ENCODE measurements around the gene P2RX4.
"Not testable (repeated sequence)": the region's sequence is repeated elsewhere in the genome, so short reads cannot be mapped to it uniquely, and the experiment has no call there.

The P2RX4 gene

DNA sequence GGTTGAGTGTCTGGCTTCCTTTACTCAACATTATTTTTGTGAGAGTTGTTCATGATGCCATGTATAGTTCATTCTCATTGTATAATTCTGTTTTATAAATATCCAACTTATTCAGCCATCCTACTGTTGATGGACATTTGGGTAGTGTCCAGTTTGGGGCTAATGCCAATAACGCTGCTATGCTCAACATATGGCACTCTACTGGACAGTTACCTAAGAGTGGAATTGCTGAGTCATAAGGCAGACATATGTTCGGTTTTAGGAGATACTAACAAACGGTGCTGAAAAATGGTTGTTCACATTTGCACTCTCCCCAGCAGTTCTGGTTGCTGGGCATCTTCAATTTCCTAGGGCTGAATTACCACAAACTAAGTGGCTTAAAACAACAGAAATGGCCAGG lies 28.7 kb upstream of the P2RX4 start:
- ATAC-seq (replicated peaks) (no peak), DNase-seq (no peak)
- Mint-ChIP-seq H3K4me3 (no peak overlapping the region), H3K4me1 (peaks cover 6 to 17% of the 10 kb centered on the region in 2 donors), H3K9me3 (no peaks in the 10 kb centered on the region), H3K27me3 (no peaks in the 10 kb centered on the region), H3K36me3 (peaks cover 2 to 4% of the 10 kb centered on the region in 2 donors), H3K27ac (no peak overlapping the region)

DNA sequence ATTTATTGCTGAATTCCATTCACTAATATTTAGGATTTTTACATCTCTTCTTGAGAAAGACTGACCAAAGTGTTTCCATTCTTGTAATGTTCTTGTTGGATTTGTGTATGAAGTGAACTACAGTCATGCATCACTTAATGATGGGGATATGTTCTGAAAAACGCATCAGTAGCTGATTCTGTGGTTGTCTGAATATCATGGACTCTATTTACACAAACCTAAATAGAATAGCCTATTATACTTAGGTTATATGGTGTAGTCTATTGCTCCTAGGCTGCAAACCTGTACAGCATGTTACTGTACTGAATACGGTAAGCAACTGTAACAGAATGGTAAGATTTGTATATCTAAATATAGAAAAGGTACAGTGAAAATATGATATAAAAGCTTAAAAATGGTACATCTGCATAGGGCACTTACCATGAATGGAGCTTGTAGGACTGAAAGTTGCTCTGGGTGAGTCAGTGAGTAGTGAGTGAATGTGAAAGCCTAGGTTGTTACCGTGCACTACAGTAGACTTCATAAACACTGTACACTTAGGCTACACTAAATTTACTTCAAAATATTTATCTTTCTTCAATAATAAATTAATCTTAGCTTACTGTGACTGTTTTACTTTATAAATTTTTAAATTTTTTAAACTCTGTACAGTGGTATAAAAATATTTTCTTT lies 27.6 kb upstream of the P2RX4 start:
- DNase-seq (no peak), ATAC-seq (replicated peaks) (peak; percentile 38 to 80)
- Mint-ChIP-seq H3K27me3 (no peaks in the 10 kb centered on the region), H3K9me3 (no peaks in the 10 kb centered on the region), H3K4me1 (peaks cover 6 to 17% of the 10 kb centered on the region in 2 donors), H3K36me3 (peaks cover under 1 to 2% of the 10 kb centered on the region in 2 donors), H3K4me3 (no peak overlapping the region), H3K27ac (no peak overlapping the region)

DNA sequence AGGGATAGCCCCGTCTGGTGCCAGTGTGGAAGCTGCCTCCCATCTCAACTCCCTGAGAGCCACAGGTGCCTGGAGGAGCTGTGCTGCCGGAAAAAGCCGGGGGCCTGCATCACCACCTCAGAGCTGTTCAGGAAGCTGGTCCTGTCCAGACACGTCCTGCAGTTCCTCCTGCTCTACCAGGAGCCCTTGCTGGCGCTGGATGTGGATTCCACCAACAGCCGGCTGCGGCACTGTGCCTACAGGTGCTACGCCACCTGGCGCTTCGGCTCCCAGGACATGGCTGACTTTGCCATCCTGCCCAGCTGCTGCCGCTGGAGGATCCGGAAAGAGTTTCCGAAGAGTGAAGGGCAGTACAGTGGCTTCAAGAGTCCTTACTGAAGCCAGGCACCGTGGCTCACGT lies 25.5 kb upstream of the P2RX4 start:
- peaks cover 0 to 2% of the 10 kb centered on the region in 2 donors for H3K9me3 Mint-ChIP-seq
- no peaks in the 10 kb centered on the region for H3K27me3 Mint-ChIP-seq
- no peak overlapping the region for H3K27ac Mint-ChIP-seq

DNA sequence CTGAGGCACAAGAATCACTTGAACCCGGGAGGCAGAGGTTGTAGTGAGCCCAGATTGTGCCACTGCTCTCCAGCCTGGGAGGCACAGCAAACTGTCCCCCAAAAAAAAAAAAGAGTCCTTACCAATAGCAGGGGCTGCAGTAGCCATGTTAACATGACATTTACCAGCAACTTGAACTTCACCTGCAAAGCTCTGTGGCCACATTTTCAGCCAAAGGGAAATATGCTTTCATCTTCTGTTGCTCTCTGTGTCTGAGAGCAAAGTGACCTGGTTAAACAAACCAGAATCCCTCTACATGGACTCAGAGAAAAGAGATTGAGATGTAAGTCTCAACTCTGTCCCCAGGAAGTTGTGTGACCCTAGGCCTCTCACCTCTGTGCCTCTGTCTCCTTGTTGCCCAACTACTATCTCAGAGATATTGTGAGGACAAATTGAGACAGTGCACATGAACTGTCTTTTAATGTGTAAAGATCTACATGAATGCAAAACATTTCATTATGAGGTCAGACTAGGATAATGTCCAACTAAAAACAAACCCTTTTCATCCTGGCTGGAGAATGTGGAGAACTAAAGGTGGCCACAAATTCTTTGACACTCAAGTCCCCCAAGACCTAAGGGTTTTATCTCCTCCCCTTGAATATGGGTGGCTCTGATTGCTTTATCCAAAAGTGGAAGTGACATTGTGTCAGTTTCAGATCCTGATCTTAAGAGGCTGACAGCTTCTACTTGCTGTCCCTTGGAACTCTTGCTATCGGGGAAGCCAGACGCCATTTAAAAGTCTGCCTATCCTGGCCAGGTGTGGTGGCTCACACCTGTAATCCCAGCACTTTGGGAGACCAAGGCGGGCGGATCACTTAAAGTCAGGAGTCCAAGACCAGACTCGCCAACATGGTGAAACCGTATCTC lies 24.7 kb upstream of the P2RX4 start:
- Mint-ChIP-seq H3K4me3 (no peak overlapping the region), H3K9me3 (peaks cover 0 to 2% of the 10 kb centered on the region in 2 donors), H3K4me1 (peaks cover 8 to 27% of the 10 kb centered on the region in 2 donors), H3K27me3 (no peaks in the 10 kb centered on the region), H3K27ac (peak overlapping the region; percentile 20), H3K36me3 (peaks cover 0 to 2% of the 10 kb centered on the region in 2 donors)
- ATAC-seq (replicated peaks) (peak; percentile 83 to 91), DNase-seq (no peak)

More for the DNA sequence above, 25.5 kb upstream of the P2RX4 start:
- Mint-ChIP-seq H3K4me1 (peaks cover 6 to 18% of the 10 kb centered on the region in 2 donors), H3K4me3 (no peak overlapping the region), H3K36me3 (peaks cover 0 to 2% of the 10 kb centered on the region in 2 donors)
- no peak for ATAC-seq (replicated peaks)
- DNase-seq: no peak

DNA sequence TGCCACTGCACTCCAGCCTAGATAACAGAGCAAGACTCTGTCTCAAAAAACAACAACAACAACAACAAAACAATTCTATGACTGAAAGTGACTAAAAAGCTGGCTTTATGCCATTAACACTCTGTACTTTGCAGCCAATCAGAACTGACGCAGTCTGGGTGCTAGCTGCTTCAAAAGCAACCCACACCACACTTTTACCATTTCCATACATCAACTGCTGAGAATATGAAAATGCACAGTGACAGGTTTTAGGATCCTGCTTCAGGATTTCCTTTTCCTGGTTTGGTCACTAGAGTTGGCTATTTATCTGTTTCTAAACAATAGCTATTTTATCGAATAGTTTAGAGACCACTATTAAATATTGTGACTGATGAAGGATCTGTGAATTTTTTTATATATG lies 23.1 kb upstream of the P2RX4 start:
- Mint-ChIP-seq H3K27me3 (no peaks in the 10 kb centered on the region), H3K27ac (no peak overlapping the region), H3K36me3 (no peaks in the 10 kb centered on the region), H3K4me1 (peaks cover 16 to 32% of the 10 kb centered on the region in 2 donors), H3K9me3 (peaks cover 0 to 5% of the 10 kb centered on the region in 2 donors), H3K4me3 (no peak overlapping the region)
- ATAC-seq (replicated peaks): no peak
- DNase-seq: no peak

DNA sequence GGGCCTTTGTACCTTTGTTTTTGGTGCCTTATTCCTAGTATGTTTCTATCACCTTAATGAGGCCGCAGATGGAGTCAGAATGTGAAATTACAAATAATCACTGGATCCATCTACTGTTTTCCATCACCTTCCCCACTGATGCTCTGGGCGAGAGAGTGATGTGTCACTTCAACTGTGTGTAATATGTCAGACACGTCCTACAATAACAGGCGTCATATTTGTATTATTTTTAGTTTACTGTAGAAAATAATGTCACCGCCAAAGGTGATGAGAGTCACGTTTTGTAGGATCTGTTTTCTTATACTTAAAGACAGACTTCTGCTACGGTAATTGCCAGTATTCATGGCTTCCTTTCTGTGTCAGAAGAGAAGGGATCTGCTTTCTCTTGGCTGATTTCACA lies 22.4 kb upstream of the P2RX4 start:
- Mint-ChIP-seq H3K9me3 (peaks cover 0 to 5% of the 10 kb centered on the region in 2 donors), H3K36me3 (no peaks in the 10 kb centered on the region), H3K27ac (no peak overlapping the region), H3K27me3 (no peaks in the 10 kb centered on the region), H3K4me3 (no peak overlapping the region), H3K4me1 (peaks cover 16 to 32% of the 10 kb centered on the region in 2 donors)
- ATAC-seq (replicated peaks): no peak
- no peak for DNase-seq

DNA sequence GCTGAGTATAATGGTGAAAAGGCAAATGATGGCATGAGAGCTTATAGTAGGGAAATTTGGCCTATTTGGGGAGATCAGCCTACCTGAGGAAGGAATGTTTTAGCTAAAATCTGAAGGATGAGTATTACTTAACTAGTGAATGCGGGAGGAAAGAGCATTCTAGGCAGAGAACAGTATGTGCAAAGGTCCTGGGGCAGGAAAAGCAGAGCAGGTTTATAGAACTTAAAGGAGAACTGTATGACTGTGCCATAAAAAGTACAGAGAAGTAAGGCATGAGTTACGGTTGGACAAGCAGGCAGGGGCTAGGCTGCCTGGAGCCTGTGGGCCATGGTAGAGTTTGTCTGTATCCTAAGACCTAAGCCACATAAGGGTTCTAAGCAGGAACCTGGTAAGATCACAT lies 21.7 kb upstream of the P2RX4 start:
- H3K4me1 Mint-ChIP-seq: peaks cover 16 to 32% of the 10 kb centered on the region in 2 donors

DNA sequence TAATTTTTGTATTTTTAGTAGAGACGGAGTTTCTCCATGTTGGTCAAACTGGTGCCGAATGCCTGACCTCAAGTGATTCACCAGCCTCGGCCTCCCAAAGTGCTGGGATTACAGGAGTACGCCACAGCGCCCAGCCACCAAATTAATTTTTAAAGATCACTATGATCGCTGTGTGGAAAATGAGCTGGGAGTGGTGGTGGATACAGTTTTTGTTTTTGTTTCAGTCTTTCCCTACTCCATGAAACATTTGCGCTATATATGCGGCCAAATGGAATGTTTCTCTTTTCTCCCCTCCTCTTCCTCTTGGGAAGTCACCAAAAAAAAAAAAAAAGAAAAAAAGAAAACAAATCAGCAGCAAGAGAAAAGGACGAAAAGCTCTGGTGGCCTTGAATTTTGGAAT lies 20.8 kb upstream of the P2RX4 start:
- Mint-ChIP-seq H3K27ac (no peak overlapping the region), H3K4me3 (no peak overlapping the region), H3K9me3 (peaks cover 0 to 5% of the 10 kb centered on the region in 2 donors), H3K4me1 (peaks cover 16 to 32% of the 10 kb centered on the region in 2 donors), H3K27me3 (no peaks in the 10 kb centered on the region), H3K36me3 (no peaks in the 10 kb centered on the region)
- DNase-seq (no peak), ATAC-seq (replicated peaks) (no peak)

More for the DNA sequence above, 21.7 kb upstream of the P2RX4 start:
- no peak for DNase-seq
- no peak for ATAC-seq (replicated peaks)
- no peak overlapping the region for H3K27ac Mint-ChIP-seq
- H3K9me3 Mint-ChIP-seq: peaks cover 0 to 5% of the 10 kb centered on the region in 2 donors
- no peaks in the 10 kb centered on the region for H3K36me3 Mint-ChIP-seq
- no peak overlapping the region for H3K4me3 Mint-ChIP-seq
- H3K27me3 Mint-ChIP-seq: no peaks in the 10 kb centered on the region

DNA sequence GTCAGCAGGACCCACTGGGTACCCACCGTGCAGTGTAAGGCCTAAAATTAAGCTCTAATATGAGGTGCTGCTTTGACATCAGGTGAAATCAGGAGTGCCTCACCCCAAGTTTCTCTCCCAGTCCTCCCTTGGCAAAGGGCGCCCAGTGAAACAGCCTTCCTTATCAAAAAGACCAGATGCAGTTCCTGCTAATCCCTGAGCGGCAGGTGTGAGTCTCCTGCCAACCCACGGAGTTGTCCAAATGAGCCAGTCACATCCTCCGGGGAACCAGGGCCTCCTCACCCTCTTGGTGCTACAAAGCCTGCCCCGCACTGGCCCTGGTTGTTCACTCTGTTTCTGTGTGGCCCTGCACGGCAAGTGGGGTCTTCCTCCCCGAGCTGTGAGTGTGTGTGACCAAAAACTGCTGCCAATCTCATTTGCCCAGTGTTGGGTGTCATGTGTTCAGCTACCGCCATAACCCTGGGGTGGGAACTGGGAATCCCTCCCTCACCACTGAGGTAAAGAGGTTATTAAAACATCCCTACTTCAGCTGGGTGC lies 20.2 kb upstream of the P2RX4 start:
- no peak overlapping the region for H3K27ac Mint-ChIP-seq
- H3K9me3 Mint-ChIP-seq: peaks cover 0 to 5% of the 10 kb centered on the region in 2 donors
- no peaks in the 10 kb centered on the region for H3K27me3 Mint-ChIP-seq
- H3K4me3 Mint-ChIP-seq: no peak overlapping the region
- ATAC-seq (replicated peaks) (no peak), DNase-seq (no peak)
- peaks cover 16 to 28% of the 10 kb centered on the region in 2 donors for H3K4me1 Mint-ChIP-seq
- no peaks in the 10 kb centered on the region for H3K36me3 Mint-ChIP-seq

DNA sequence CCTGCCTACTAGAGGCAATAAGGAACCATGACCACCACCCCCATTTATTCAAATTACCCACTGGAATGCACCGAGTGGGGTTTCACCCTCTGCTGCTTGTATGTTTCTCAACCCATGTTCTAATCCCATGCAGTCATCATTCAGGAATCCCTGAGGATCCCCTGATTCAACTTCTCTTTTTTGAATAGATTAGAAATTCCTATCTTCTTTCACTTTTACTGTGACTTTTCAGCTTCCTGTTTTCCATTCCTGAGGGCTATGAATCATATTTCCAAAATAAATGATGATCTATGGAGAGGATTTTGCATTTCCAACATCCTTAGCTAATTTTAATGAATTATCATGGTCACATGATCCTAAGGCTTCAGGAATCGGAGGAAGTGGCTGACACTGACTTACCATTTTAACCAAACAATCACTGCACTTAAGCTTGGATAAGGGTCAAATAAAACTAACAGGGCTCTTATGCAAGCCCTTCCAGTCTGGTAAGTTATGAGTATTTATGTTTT lies 19.4 kb upstream of the P2RX4 start:
- no peaks in the 10 kb centered on the region for H3K36me3 Mint-ChIP-seq
- no peaks in the 10 kb centered on the region for H3K27me3 Mint-ChIP-seq
- H3K4me3 Mint-ChIP-seq: no peak overlapping the region
- DNase-seq: no peak
- H3K27ac Mint-ChIP-seq: no peak overlapping the region
- peaks cover 0 to 5% of the 10 kb centered on the region in 2 donors for H3K9me3 Mint-ChIP-seq
- peaks cover 11 to 19% of the 10 kb centered on the region in 2 donors for H3K4me1 Mint-ChIP-seq
- peak; percentile 65 to 73 for ATAC-seq (replicated peaks)

DNA sequence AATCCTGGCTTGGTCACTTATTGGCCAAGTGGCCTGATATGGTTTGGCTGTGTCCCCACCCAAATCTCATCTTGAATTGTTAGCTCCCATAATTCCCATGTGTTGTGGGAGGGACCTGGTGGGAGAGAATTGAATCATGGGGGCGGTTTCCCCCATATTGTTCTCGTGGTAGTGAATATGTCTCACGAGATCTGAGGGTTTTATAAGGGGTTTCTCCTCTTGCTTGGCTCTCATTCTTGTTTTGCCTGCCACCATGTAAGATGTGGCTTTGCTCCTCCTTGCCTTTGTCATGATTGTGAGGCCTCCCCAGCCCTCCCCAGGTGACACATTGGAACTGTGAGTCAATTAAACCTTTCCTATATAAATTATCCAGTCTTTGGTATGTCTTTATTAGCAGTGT lies 18.8 kb upstream of the P2RX4 start:
- Mint-ChIP-seq H3K9me3 (peaks cover 0 to 5% of the 10 kb centered on the region in 2 donors), H3K4me1 (peaks cover 10 to 14% of the 10 kb centered on the region in 2 donors), H3K27ac (peak overlapping the region; percentile 68), H3K4me3 (no peak overlapping the region), H3K27me3 (no peaks in the 10 kb centered on the region), H3K36me3 (no peaks in the 10 kb centered on the region)
- ATAC-seq (replicated peaks) (no peak), DNase-seq (no peak)

DNA sequence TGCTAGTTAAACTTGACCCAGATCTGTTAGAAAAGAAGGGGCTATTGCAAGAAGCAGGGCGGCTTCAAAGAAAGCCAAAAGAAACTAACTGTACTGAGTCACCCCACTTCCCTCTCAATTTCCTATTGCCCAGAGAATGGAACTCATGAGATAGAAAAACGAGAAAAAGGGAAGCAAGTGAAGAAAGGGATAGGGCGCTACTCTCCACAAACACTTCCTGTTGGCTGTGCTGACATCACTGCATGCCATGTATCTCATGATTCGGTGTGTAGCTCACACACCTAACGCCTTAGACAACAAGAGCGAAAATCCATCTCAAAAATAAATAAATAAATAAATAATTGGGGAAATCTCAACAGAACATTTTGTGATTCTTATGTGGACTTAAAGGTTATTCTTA lies 13.0 kb upstream of the P2RX4 start:
- no peaks in the 10 kb centered on the region for H3K36me3 Mint-ChIP-seq
- no peaks in the 10 kb centered on the region for H3K27me3 Mint-ChIP-seq
- ATAC-seq (replicated peaks) (peak; percentile 48 to 76), DNase-seq (no peak)
- no peaks in the 10 kb centered on the region for H3K9me3 Mint-ChIP-seq
- peaks cover 4 to 6% of the 10 kb centered on the region in 2 donors for H3K4me1 Mint-ChIP-seq
- H3K27ac Mint-ChIP-seq: no peak overlapping the region
- H3K4me3 Mint-ChIP-seq: peak overlapping the region in 1 of 2 donors; percentile 53

DNA sequence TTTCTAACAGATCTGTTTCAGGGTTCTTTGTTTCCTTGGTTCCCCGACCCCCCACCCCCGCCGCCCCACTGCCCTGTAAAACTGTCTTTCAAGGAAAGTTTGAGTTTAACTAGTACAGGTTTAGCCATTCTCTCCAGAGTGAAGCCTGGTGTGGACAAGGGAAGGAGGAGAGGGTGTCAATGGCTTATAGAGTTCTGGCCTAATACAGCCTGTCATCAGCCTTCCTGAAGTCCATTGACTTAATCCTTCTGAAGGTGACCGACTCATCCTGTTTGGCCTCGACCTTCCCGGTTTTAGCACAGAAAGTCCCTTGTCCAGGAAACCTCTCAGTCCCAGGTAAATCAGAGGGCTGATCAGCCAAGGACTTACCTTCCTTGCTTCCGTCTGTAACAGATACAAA lies 11.0 kb upstream of the P2RX4 start:
- Mint-ChIP-seq H3K9me3 (no peaks in the 10 kb centered on the region), H3K36me3 (no peaks in the 10 kb centered on the region), H3K4me1 (peaks cover 4 to 6% of the 10 kb centered on the region in 2 donors), H3K27ac (no peak overlapping the region), H3K27me3 (no peaks in the 10 kb centered on the region), H3K4me3 (no peak overlapping the region)
- ATAC-seq (replicated peaks) (no peak), DNase-seq (no peak)

DNA sequence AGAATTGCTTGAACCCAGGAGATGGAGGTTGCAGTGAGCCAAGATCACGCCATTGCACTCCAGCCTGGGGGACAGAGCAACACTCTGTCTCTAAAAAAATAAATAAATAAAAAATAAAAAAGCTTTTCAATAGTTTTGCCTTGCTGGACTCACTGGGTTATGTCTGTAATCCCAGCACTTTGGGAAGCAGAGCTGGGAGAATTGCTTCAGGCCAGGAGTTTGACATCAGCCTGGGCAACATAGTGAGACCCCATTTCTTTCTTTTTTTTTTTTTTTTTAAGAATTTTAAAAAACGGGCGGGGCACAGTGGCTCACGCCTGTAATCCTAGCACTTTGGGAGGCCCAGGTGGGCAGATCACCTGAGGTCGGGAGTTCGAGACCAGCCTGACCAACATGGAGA lies 8.8 kb upstream of the P2RX4 start:
- not testable (repeated sequence) for ATAC-seq (replicated peaks)

More for the DNA sequence above, 8.8 kb upstream of the P2RX4 start:
- H3K4me3 Mint-ChIP-seq, H3K36me3 Mint-ChIP-seq, H3K27ac Mint-ChIP-seq, DNase-seq, H3K9me3 Mint-ChIP-seq, H3K27me3 Mint-ChIP-seq, H3K4me1 Mint-ChIP-seq: not testable (repeated sequence)

All from stimulated activated naive B cell treated with anti-CD40 and anti-IgM and Interleukin-4, amounts not matched to agents 10 μg/mL and 1 μg/mL and 100 μg/mL, for 72 hours (primary cell).